Mononuclear cell (primary cell): ENCODE data around the gene INAFM2. TPM values are rescaled to one million over a fixed set of nuclear protein-coding genes. Genes with fewer than 3 reads are reported as not detected.

Experiments used
- H3K27me3 ChIP-seq: 2 replicates; pipeline ENCODE4 v1.6.0; 2011; ENCODE audit warnings: low read length, control low read depth; ENCODE audit not compliant: insufficient read depth
- H3K4me1 ChIP-seq: 2 replicates; pipeline ENCODE4 v1.5.1; 2011; ENCODE audit warnings: mild to moderate bottlenecking, low read length, control low read depth; ENCODE audit not compliant: insufficient read depth
- H3K4me3 ChIP-seq: 2 replicates; pipeline ENCODE4 v1.5.1; 2011; ENCODE audit warnings: mild to moderate bottlenecking, low read length, moderate library complexity
- H3K9me3 ChIP-seq: 2 replicates; pipeline ENCODE4 v1.5.1; 2011; ENCODE audit warnings: low read depth, mild to moderate bottlenecking, control low read depth, low read length
- total RNA-seq: library from RNA; depleted of rRNA; stranded (reverse); fragments of >200 nt; gene quantifications from one replicate; pipeline ENCODE4 v1.2.3, GENCODE V29; 2012

Gene INAFM2
- total RNA-seq, 1 donor, result 28.1 TPM

DNA sequence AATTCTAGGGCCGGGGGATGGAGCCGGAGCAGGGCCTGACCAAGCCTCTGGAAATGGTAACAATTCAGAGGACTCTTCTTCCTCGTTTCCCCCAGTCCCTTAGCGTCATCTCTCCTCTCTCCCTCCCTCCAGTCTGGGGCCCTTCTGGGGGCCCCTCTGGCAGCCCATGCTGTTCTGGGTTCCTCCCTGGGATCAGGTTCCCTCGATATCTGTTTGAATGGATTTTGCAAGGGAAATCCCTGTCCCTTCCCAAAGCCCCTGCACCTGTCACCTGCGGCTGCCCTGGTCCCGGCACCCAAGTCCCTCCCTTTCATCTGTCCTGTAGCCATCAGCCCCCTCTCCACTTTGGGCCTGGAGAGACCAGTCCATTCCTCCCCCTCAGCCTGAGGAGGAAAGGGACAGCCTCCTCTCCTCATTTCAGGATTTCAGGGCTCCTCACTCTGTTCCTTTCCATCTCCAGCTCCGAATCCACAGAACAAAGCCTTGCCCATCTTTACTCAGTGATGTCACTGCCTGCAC is 14.1 kb upstream of the INAFM2 start:
- Histone ChIP-seq H3K4me1 (peaks cover 59% of the 10 kb centered on the region), H3K27me3 (no peaks in the 10 kb centered on the region), H3K9me3 (no peaks in the 10 kb centered on the region), H3K4me3 (peak overlapping the region; percentile 65)

DNA sequence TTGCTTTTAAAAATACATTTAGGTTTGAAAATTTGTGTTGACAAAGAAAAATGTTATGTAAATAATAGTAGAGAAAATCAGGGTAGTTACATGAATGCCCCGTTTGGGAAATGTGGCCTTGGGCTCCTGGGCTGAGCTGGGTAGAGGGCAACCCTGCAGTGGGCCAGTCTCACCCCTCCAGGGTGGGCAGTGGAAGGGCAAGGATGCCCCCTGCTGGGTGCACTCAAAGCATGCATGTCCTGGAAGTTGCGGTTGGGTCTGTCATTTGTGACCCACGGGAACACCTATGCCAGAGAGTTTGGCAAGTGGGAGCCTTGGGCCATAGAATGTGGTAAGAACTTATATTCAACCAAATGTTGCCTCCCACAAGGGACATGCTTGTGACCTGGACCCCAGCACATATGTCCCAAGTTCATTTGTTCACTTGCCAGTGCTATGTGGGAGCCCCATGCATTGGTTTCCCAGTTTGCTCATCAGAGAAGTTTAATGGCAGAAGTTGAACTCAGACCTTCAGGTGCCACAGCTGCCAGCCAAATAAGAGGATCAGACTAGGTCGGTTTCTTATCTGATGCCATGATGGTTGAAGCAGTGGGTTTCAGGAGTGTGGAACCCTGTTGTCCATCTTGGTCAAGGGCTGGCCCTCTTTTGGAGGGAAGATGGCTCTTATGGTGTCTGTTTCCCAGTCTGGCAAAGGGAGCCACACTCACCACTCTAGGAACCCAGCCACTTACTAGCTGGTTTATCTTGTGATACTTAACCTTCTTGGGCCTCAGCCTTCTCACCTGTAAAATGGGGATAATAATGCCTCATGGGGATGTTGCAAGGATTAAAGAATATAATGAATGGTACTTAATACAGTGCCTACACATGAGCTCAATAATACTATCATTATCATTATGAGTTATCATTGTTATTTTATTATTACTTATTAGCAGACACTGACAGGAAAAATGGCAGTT is 13.2 kb upstream of the INAFM2 start:
- Histone ChIP-seq H3K4me3 (no peak overlapping the region), H3K27me3 (no peaks in the 10 kb centered on the region), H3K9me3 (no peaks in the 10 kb centered on the region), H3K4me1 (peaks cover 50% of the 10 kb centered on the region)

GRCh38 chr15:40310993-40311392 is 12.5 kb upstream of the INAFM2 start:
- peaks cover 43% of the 10 kb centered on the region for H3K4me1 ChIP-seq
- H3K27me3 ChIP-seq, result no peaks in the 10 kb centered on the region
- H3K4me3 ChIP-seq, result no peak overlapping the region
- no peaks in the 10 kb centered on the region for H3K9me3 ChIP-seq

DNA sequence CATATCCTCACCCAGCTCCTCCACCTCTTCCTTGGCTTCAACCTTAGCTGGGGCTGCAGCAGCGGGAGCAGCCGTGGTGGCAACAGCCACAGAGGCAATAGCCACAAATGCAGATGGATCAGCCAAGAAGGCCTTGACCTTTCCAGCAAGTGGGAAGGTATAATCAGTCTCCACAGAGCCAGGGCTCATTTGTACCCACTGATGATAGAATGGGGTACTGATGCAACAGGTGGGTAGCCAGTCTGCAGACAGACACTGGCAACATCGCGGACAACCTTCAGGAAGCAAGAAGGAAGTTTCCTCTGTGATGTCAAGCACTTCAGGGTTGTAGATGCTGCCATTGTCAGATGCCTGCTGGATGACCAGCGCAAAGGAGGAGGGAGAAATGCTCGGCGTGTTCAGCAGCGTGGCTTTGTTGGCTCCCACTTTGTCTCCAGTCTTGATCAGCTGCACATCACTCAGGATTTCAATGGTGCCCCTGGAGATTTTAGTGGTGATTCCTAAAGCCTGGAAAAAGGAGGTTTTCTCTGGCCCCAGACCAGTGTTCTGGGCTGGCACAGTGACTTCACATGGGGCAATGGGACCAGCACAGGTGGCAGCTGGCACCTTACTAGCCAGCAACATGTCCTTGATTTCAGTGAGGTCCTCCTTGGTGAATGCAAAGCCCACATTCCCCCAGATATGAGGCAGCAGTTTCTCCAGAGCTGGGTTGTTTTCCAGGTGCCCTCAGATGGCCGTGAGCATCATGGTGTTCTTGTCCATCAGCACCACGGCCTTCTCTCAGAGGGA is 10.9 kb upstream of the INAFM2 start:
- Histone ChIP-seq H3K27me3 (no peaks in the 10 kb centered on the region), H3K4me1 (peaks cover 37% of the 10 kb centered on the region), H3K9me3 (no peaks in the 10 kb centered on the region)

DNA sequence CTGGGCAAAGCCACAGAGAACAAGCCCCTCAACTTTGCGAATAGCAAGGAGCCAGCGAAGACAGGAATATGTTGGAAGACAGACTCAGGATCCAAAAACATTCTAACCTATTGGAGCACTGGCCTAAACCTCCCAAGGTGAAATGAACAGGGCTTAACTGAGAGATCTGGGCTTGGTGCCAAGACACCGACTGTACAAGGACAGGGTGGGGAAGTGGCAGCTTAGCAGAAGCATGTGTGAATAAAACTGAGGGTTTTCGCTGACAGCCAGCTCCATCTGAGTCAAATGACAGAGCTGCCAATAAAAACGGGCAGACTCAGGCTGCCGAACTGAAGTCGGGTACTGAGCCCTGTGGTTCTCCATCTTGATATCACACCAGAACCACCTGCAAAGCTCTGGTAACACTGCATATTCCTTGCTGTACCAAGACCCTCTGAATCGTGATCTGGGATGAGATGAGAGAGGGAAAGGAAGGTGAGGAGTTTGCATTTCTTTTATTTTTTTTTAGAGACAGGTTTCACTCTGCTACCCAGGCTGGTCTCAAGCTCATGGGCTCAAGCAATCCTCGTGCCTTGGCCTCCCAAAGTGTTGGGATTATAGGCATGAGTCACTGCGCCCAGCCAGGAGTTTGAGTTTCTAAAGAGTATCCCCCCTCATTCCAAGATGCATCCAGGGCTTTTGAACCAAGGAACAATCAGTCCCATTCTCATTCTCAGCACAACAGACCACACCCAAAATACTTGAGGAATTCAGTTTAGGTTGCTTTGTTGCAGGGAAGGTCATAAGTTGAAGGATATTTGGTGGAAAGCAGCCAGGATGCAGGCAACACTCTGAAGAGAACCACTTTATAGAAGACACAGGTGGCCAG is 9.7 kb upstream of the INAFM2 start:
- H3K4me3 ChIP-seq, result no peak overlapping the region
- no peaks in the 10 kb centered on the region for H3K27me3 ChIP-seq
- no peaks in the 10 kb centered on the region for H3K9me3 ChIP-seq
- H3K4me1 ChIP-seq, result peaks cover 35% of the 10 kb centered on the region

More for the DNA sequence above, 10.9 kb upstream of the INAFM2 start:
- no peak overlapping the region for H3K4me3 ChIP-seq

- Histone ChIP-seq H3K27me3 (no peaks in the 10 kb centered on the region), H3K9me3 (no peaks in the 10 kb centered on the region), H3K4me1 (peaks cover 25% of the 10 kb centered on the region), H3K4me3 (no peak overlapping the region)
Observed at GRCh38 chr15:40314723-40315276, 8.7 kb upstream of the INAFM2 start.

GRCh38 chr15:40316931-40317330 is 6.6 kb upstream of the INAFM2 start:
- Histone ChIP-seq H3K9me3 (no peaks in the 10 kb centered on the region), H3K4me1 (peaks cover 18% of the 10 kb centered on the region), H3K27me3 (no peaks in the 10 kb centered on the region), H3K4me3 (no peak overlapping the region)

DNA sequence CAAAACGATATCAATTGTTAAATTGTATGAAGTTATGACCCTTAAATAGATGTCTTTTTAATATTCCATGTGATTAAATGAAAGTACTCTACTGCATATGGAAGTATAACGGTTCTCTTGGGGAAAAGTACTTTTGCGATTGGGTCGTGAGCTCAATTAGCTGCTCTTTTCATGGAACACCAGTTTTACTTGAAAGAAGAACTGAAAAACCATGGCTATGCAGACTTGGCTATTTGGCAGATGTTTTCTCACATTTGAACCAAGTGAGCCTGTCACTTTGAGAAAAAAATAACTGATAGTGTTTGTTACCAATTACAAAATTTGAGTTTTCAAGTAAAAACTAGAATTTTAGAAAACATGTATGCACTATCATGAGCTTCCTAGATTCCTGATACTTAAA is 5.9 kb upstream of the INAFM2 start:
- peaks cover 18% of the 10 kb centered on the region for H3K4me1 ChIP-seq
- no peaks in the 10 kb centered on the region for H3K9me3 ChIP-seq
- H3K4me3 ChIP-seq, result no peak overlapping the region
- H3K27me3 ChIP-seq, result no peaks in the 10 kb centered on the region

GRCh38 chr15:40320409-40320808 is 3.1 kb upstream of the INAFM2 start:
- Histone ChIP-seq H3K4me1 (peaks cover 19% of the 10 kb centered on the region), H3K4me3 (no peak overlapping the region), H3K9me3 (no peaks in the 10 kb centered on the region), H3K27me3 (no peaks in the 10 kb centered on the region)

DNA sequence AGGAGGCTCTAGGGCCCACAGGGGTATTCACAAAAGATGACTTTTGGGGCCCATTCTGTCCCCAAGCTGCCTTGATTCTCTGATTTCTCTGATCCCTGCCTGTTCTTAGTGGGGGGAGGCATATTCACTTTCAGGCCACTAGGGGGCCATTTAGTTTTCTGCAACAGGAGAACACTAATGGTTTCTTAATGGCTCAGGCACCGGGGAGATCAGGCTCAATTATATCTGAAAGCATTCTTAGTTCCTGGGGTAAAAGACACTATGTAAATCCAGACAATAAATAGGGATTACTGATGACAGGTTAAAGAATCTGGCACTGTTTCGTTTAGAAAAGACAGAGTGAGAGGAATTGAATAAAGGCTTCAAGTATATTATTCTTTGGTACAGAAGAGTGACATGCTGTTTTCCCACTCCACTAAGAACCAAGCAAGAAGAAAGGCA is 2.5 kb upstream of the INAFM2 start:
- Histone ChIP-seq H3K27me3 (no peaks in the 10 kb centered on the region), H3K4me3 (no peak overlapping the region), H3K9me3 (no peaks in the 10 kb centered on the region), H3K4me1 (peaks cover 24% of the 10 kb centered on the region)

DNA sequence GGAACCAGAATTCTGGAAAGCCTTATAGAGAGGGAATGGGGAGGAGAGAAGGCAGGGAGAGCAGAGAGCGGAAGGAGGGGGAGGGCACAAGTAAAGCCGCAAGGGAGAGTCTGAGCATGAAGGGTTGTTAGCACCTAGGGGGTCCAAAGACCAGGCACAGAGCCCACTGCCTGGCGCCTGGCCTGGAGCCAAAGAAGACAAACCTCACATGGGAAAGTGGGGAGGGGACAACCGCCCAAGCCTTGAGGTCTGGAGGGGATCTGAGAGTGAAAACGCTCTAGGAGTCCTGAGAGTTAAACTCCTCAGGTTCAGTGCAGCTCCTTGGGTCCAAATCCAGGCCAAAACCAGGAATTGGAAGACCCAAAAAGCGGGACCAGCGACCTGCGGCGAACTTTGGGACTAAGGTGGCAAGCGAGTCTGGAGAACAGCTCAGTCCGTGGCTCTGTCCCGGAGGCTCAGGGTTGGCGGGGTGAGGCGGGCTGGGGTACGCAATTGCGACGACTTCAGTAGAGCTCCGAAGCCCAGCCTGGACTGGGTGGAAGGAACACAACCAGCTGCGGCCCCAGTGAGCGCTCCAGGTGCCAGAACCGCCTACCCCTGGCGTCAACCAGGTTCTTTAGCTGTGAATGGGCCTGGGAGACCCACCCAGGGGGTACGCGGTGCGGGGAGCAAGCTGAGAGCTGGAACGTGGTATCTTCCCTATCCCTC is 807 bp upstream of the INAFM2 start:
- Histone ChIP-seq H3K4me1 (peaks cover 36% of the 10 kb centered on the region), H3K27me3 (no peaks in the 10 kb centered on the region), H3K4me3 (peak overlapping the region; percentile 29), H3K9me3 (no peaks in the 10 kb centered on the region)

- H3K27me3 ChIP-seq, result no peaks in the 10 kb centered on the region
- peak overlapping the region; percentile 52 for H3K4me3 ChIP-seq
Observed at GRCh38 chr15:40323953-40324937, 753 bp downstream of the INAFM2 start.

GRCh38 chr15:40325188-40325587 is 1.7 kb downstream of the INAFM2 start:
- Histone ChIP-seq H3K4me3 (no peak overlapping the region), H3K27me3 (no peaks in the 10 kb centered on the region), H3K9me3 (no peaks in the 10 kb centered on the region), H3K4me1 (peaks cover 40% of the 10 kb centered on the region)

More at GRCh38 chr15:40323953-40324937, 753 bp downstream of the INAFM2 start:
- Histone ChIP-seq H3K9me3 (no peaks in the 10 kb centered on the region), H3K4me1 (peaks cover 36% of the 10 kb centered on the region)
